GM21737 (cell line): ENCODE data around the gene ITGAD.
"Not testable (repeated sequence)": the region's sequence is repeated elsewhere in the genome, so short reads cannot be mapped to it uniquely, and the experiment has no call there.

ENCODE experiments used
- ATAC-seq: cut with Tn5 transposase; IDR thresholded peaks from one replicate; pipeline ENCODE4 v1.9.1; 2021; ENCODE audit warnings: mild to moderate bottlenecking, moderate library complexity; ENCODE audit not compliant: unreplicated experiment

The ITGAD gene

GRCh38 chr16:31403590-31404352 lies 10.6 kb downstream of the ITGAD start:
- no peak for ATAC-seq

GRCh38 chr16:31404353-31405064 lies 11.4 kb downstream of the ITGAD start:
- no peak for ATAC-seq

GRCh38 chr16:31407406-31407805 lies 14.3 kb downstream of the ITGAD start:
- no peak for ATAC-seq

- no peak for ATAC-seq
Observed at GRCh38 chr16:31409433-31409832, 16.3 kb downstream of the ITGAD start.

GRCh38 chr16:31410082-31410481 lies 16.9 kb downstream of the ITGAD start:
- ATAC-seq = no peak

GRCh38 chr16:31411024-31411844 lies 18.1 kb downstream of the ITGAD start:
- no peak for ATAC-seq

GRCh38 chr16:31412750-31413149 lies 19.6 kb downstream of the ITGAD start:
- no peak for ATAC-seq

GRCh38 chr16:31413381-31413780 lies 20.2 kb downstream of the ITGAD start:
- ATAC-seq = no peak

- no peak for ATAC-seq
Observed at GRCh38 chr16:31413943-31414342, 20.8 kb downstream of the ITGAD start.

GRCh38 chr16:31414706-31415105 lies 21.6 kb downstream of the ITGAD start:
- no peak for ATAC-seq

GRCh38 chr16:31416371-31416770 lies 23.2 kb downstream of the ITGAD start:
- ATAC-seq = no peak

GRCh38 chr16:31417036-31417435 lies 23.9 kb downstream of the ITGAD start:
- ATAC-seq = not testable (repeated sequence)

GRCh38 chr16:31417916-31418315 lies 24.8 kb downstream of the ITGAD start:
- no peak for ATAC-seq

- ATAC-seq = no peak
Observed at GRCh38 chr16:31420037-31420436, 26.9 kb downstream of the ITGAD start.

GRCh38 chr16:31421587-31421986 lies 28.5 kb downstream of the ITGAD start:
- ATAC-seq = no peak

GRCh38 chr16:31423241-31423640 lies 30.1 kb downstream of the ITGAD start:
- ATAC-seq = no peak

- ATAC-seq = no peak
Observed at GRCh38 chr16:31423801-31424200, 30.7 kb downstream of the ITGAD start.

- no peak for ATAC-seq
Observed at GRCh38 chr16:31427441-31428278, 34.5 kb downstream of the ITGAD start.

GRCh38 chr16:31428279-31428597 lies 35.1 kb downstream of the ITGAD start, which contains the start of gene COX6A2:
COX6A2 (minus strand) TSS chr16:31428360; CDS start chr16:31428325, 35 bp downstream.
- ATAC-seq = no peak

GRCh38 chr16:31428638-31429247 lies 35.6 kb downstream of the ITGAD start:
- ATAC-seq = no peak
